ENCODE results near the gene MSH5.
A peak's percentile ranks its signal among the peaks of the same experiment; 100 is the strongest.

MSH5 gene

DNA sequence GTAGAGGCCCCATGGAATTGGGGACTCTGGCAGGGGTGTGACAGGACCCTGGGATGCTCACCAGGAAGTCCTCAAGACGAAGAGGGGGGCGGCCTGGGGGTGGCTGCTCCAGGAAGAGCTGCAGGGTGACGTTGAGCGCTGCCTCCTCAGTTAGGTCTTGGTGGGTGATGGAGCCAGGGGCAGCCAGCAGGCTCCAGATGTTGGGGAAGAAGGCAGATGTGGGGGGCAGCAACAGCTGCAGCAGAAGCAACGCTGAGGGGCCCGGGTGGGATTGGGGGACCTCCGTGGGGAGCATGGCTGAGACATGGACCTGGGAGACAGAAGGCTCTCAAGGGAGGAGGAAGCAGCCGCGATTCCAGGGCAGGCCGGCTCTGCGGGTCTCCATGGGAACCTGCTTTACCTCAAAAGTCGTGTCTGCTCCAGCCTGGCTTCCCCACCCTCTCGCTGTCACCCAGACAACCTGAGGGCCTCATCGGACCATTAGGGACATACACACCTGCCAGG is 36.7 kb downstream of the MSH5 start:
- Histone ChIP-seq H3K4me1 (peaks cover 0 to 12% (median 8%) of the 10 kb centered on the region in 4 donors), H3K36me3 (peaks cover 21 to 39% (median 35%) of the 10 kb centered on the region in 3 donors), H3K27me3 (no peaks in the 10 kb centered on the region), H3K9me3 (no peaks in the 10 kb centered on the region), H3K27ac (no peak overlapping the region), H3K4me3 (no peak overlapping the region)
- DNase-seq, result no peak
- intact Hi-C loops (cut with DNase I; ENCODE audit: low total_unique reads), result no loop called here
- TF ChIP-seq, protein P1, sequence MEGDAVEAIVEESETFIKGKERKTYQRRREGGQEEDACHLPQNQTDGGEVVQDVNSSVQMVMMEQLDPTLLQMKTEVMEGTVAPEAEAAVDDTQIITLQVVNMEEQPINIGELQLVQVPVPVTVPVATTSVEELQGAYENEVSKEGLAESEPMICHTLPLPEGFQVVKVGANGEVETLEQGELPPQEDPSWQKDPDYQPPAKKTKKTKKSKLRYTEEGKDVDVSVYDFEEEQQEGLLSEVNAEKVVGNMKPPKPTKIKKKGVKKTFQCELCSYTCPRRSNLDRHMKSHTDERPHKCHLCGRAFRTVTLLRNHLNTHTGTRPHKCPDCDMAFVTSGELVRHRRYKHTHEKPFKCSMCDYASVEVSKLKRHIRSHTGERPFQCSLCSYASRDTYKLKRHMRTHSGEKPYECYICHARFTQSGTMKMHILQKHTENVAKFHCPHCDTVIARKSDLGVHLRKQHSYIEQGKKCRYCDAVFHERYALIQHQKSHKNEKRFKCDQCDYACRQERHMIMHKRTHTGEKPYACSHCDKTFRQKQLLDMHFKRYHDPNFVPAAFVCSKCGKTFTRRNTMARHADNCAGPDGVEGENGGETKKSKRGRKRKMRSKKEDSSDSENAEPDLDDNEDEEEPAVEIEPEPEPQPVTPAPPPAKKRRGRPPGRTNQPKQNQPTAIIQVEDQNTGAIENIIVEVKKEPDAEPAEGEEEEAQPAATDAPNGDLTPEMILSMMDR (IDR thresholded peaks at IDR 0.05), result no peak

DNA sequence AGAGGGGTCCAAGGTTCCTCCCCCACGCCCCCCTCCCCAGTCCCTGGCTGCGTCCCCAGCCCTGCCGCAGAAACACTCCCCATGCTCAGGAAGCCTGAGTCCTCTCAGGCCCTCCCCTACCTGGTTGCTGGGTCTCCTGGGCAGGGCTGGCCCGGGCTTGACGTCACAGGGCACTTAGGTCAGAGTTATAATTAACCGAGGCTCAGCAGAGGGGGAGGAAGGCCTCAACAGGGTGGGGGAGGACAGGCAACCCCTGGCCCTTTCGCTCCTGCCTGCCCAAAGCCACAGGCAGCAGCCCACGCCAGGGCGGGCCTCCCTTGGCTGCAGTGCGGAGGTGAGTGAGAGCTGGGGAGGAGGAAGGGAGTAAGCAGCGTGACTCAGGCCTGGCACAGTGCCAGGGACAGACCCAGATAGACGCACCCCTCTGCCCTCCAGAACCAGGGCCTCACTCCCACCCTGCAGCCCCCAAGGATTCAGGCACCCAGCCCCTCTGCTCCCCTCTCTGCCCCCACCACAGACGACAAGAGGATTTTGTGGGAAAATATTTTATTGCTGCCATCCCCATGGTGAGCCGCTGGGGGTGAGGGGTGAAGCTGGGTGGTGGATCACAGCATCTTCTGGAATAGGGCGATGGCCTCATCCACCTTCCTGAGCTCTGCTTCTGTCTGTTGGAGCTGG is 37.3 kb downstream of the MSH5 start, which contains the start of gene VWA7:
Gene VWA7, minus strand, starts transcription at position 340 of the 678 bp plus-strand sequence. CDS start 549 bp downstream, outside the sequence.
- no peaks in the 10 kb centered on the region for H3K27me3 ChIP-seq
- no peak within 1 kb of the TSS for H3K27ac ChIP-seq
- TF ChIP-seq, protein P1 (IDR thresholded peaks at IDR 0.05), result no peak
- DNase-seq, result peak in 1 of 2 donors; percentile 73
- intact Hi-C loops (cut with DNase I; ENCODE audit: low total_unique reads), result no loop called here
- H3K9me3 ChIP-seq, result no peaks in the 10 kb centered on the region
- H3K4me1 ChIP-seq, result peaks cover 0 to 12% (median 8%) of the 10 kb centered on the region in 4 donors
- no peak within 1 kb of the TSS for H3K4me3 ChIP-seq
- H3K36me3 ChIP-seq, result peaks cover 25 to 45% (median 41%) of the 10 kb centered on the region in 3 donors

DNA sequence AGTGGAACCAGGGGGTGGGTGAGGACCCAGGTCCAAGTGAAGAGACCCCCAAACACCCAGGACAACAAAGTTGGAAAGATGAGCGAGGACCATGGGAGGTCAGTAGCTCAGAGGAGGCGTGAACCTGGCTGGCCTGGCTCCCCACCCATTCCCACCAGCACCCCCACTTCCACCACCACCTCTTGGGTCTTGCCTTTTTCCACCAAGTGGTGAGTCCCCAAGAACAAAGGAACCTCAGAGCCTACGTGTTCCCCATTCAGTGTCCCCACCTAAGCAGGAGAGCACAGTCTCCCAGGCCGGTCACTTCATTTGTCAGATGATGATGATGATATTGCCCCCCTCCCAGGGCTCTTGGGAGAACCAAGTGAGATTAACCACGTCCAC is 37.9 kb downstream of the MSH5 start:
- no peak for DNase-seq
- Histone ChIP-seq H3K36me3 (peaks cover 27 to 50% (median 46%) of the 10 kb centered on the region in 3 donors), H3K9me3 (no peaks in the 10 kb centered on the region), H3K4me1 (peaks cover 0 to 12% (median 8%) of the 10 kb centered on the region in 4 donors), H3K27me3 (no peaks in the 10 kb centered on the region), H3K4me3 (no peak overlapping the region), H3K27ac (no peak overlapping the region)
- intact Hi-C loops (cut with DNase I; ENCODE audit: low total_unique reads), result no loop called here
- TF ChIP-seq, protein P1 (IDR thresholded peaks at IDR 0.05), result no peak

DNA sequence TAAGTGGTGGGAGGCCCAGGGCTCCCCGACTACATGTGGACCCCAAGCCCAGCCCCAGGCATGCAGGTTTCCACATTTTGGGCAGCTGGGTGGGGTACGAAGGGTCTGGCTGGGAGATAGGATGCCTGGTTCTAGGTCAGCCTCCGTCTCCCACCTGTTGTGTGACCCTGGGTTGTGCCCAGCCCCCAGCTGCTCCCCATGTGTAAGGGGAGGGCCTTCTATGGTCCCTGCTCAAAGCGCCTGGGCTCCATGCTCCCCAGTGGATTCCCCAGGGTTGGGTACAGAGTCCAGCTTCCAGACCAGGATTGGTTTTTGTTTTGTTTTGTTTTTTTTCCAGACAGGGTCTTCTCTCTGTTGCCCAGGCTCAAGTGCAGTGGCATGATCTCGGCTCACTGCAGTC is 38.4 kb downstream of the MSH5 start:
- TF ChIP-seq, protein P1 (IDR thresholded peaks at IDR 0.05), result no peak
- Histone ChIP-seq H3K4me1 (peaks cover 0 to 12% (median 8%) of the 10 kb centered on the region in 4 donors), H3K27ac (no peak overlapping the region), H3K27me3 (no peaks in the 10 kb centered on the region), H3K4me3 (no peak overlapping the region), H3K9me3 (no peaks in the 10 kb centered on the region), H3K36me3 (peaks cover 27 to 55% (median 52%) of the 10 kb centered on the region in 3 donors)
- DNase-seq, result no peak
- intact Hi-C loops (cut with DNase I; ENCODE audit: low total_unique reads), result no loop called here

DNA sequence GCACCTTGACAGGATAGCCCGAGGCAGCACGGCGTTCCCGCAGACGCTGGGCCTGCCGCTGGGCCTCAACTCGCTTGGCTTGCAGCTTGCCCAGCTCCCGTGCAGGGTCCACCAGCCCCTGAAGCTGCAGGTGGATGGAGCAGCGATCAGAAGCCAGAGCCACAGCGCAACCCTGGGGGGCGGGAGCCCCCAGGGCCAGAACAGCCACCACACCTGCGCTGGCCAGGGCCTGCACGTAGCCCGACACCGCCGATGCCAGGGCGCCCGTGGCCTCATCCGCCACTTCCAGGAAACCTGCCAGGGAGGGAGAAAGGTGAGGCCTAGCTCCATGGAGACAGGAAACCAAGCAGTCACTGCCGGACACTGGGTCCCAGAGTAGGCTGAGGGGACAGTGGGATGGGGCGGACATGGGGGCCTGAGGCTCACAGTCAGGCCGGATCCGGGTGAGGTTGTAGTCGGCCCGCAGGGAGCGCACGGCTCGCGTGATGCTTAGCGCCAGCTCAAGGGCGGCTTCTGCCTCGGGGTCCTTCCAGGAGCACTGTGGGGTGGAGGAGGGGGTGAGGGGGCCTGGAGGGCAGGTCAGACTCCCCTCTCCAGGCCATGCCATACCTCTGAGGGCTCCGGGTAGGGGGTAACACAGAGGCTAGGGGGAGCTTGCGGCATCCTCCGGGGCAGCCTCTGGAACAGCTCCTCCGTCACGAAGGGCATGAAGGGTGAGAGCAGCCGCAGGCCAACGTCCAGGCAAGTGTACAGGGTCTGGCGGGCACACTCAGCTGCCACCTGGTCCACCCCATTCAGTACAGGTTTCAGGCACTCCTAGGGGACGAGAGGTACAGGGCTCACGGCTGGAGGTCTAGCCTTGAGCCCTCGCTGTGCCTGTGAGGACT is 39.4 kb downstream of the MSH5 start:
- H3K36me3 ChIP-seq, result peaks cover 38 to 64% (median 62%) of the 10 kb centered on the region in 3 donors
- intact Hi-C loops (cut with DNase I; ENCODE audit: low total_unique reads), result no loop called here
- H3K27ac ChIP-seq, result no peak overlapping the region
- H3K27me3 ChIP-seq, result no peaks in the 10 kb centered on the region
- H3K4me3 ChIP-seq, result no peak overlapping the region
- H3K4me1 ChIP-seq, result peaks cover 0 to 12% (median 8%) of the 10 kb centered on the region in 4 donors
- TF ChIP-seq, protein P1 (IDR thresholded peaks at IDR 0.05), result no peak
- no peak for DNase-seq
- H3K9me3 ChIP-seq, result no peaks in the 10 kb centered on the region
